ENCODE measurements around the gene HMGCS2.

Gene HMGCS2

GRCh38 chr1:119764220-119764619 lies 4.5 kb downstream of the HMGCS2 start:
- peaks cover 7% of the 10 kb centered on the region for H3K27me3 ChIP-seq (replicated peaks)
- DNase-seq: no peak
- no peaks in the 10 kb centered on the region for H3K36me3 ChIP-seq (replicated peaks)
- H3K27ac ChIP-seq: no peak overlapping the region
- in situ Hi-C loops (cut with HindIII; ENCODE audit: low pct_ligation_motif_present, low sequenced_read_pairs): no loop called here
- no peak for TF ChIP-seq CTCF (IDR thresholded peaks at IDR 0.05; ENCODE audit: low read depth, low read length, missing control alignments)
- no peak overlapping the region for H3K4me3 ChIP-seq (ENCODE audit: low read depth, low read length)

- in situ Hi-C loops (cut with HindIII; ENCODE audit: low pct_ligation_motif_present, low sequenced_read_pairs): no loop called here
- no peak for DNase-seq
Measured at GRCh38 chr1:119762953-119763352, 5.8 kb downstream of the HMGCS2 start.

GRCh38 chr1:119762409-119762808 lies 6.3 kb downstream of the HMGCS2 start:
- no peak overlapping the region for H3K4me3 ChIP-seq (ENCODE audit: low read depth, low read length)
- DNase-seq: no peak
- peaks cover 6% of the 10 kb centered on the region for H3K27me3 ChIP-seq (replicated peaks)
- H3K27ac ChIP-seq: no peak overlapping the region
- H3K36me3 ChIP-seq (replicated peaks): no peaks in the 10 kb centered on the region
- TF ChIP-seq CTCF (IDR thresholded peaks at IDR 0.05; ENCODE audit: low read depth, low read length, missing control alignments): no peak
- in situ Hi-C loops (cut with HindIII; ENCODE audit: low pct_ligation_motif_present, low sequenced_read_pairs): no loop called here

More at GRCh38 chr1:119762953-119763352, 5.8 kb downstream of the HMGCS2 start:
- Histone ChIP-seq H3K27ac (no peak overlapping the region), H3K27me3 (replicated peaks) (peaks cover 7% of the 10 kb centered on the region), H3K36me3 (replicated peaks) (no peaks in the 10 kb centered on the region), H3K4me3 (ENCODE audit: low read depth, low read length) (no peak overlapping the region)
- no peak for TF ChIP-seq CTCF (IDR thresholded peaks at IDR 0.05; ENCODE audit: low read depth, low read length, missing control alignments)

- H3K36me3 ChIP-seq (replicated peaks): no peaks in the 10 kb centered on the region
- no peak for TF ChIP-seq CTCF (IDR thresholded peaks at IDR 0.05; ENCODE audit: low read depth, low read length, missing control alignments)
- H3K27ac ChIP-seq: no peak overlapping the region
- no peak overlapping the region for H3K4me3 ChIP-seq (ENCODE audit: low read depth, low read length)
- no peaks in the 10 kb centered on the region for H3K27me3 ChIP-seq (replicated peaks)
- no peak for DNase-seq
- in situ Hi-C loops (cut with HindIII; ENCODE audit: low pct_ligation_motif_present, low sequenced_read_pairs): no loop called here
Measured at GRCh38 chr1:119758584-119758983, 10.1 kb downstream of the HMGCS2 start.

GRCh38 chr1:119752592-119752991 lies 16.1 kb downstream of the HMGCS2 start:
- no peak for TF ChIP-seq CTCF (IDR thresholded peaks at IDR 0.05; ENCODE audit: low read depth, low read length, missing control alignments)
- Histone ChIP-seq H3K27ac (no peak overlapping the region), H3K27me3 (replicated peaks) (peaks cover 2% of the 10 kb centered on the region), H3K4me3 (ENCODE audit: low read depth, low read length) (no peak overlapping the region), H3K36me3 (replicated peaks) (no peaks in the 10 kb centered on the region)
- no peak for DNase-seq
- in situ Hi-C loops (cut with HindIII; ENCODE audit: low pct_ligation_motif_present, low sequenced_read_pairs): no loop called here

GRCh38 chr1:119748040-119748439 lies 20.7 kb downstream of the HMGCS2 start:
- in situ Hi-C loops (cut with HindIII; ENCODE audit: low pct_ligation_motif_present, low sequenced_read_pairs): no loop called here
- DNase-seq: no peak
- no peak overlapping the region for H3K27ac ChIP-seq
- H3K36me3 ChIP-seq (replicated peaks): peaks cover 4% of the 10 kb centered on the region
- H3K4me3 ChIP-seq (ENCODE audit: low read depth, low read length): no peak overlapping the region
- H3K27me3 ChIP-seq (replicated peaks): peaks cover 2% of the 10 kb centered on the region
- TF ChIP-seq CTCF (IDR thresholded peaks at IDR 0.05; ENCODE audit: low read depth, low read length, missing control alignments): no peak

Measured in brain microvascular endothelial cell (primary cell).